ENCODE measurements around the gene COTL1. TPM values are rescaled to one million over a fixed set of nuclear protein-coding genes. Genes with fewer than 3 reads are reported as not detected.
"Not testable (repeated sequence)": the region's sequence is repeated elsewhere in the genome, so short reads cannot be mapped to it uniquely, and the experiment has no call there.

The COTL1 gene
- total and polyA plus RNA-seq, 9 of the 15 experiments (the other 6 are each of a cell fraction or from before 2014, with no cell fraction given), result 27.7 to 185 (median 72.5) TPM

- H2AFZ ChIP-seq (ENCODE audit: low read depth, low read length); ATAC-seq; DNase-seq (ENCODE audit: extremely low read depth in 1 of 4, low spot score in 3 of 4); BruUV-seq (replicated peaks); H3K9ac ChIP-seq (ENCODE audit: insufficient read depth in 1 of 2, low read depth in 2 of 2, low read length in 2 of 2); H4K20me1 ChIP-seq (replicated peaks; ENCODE audit: control insufficient read depth, insufficient read depth, low read length); H3K9me3 ChIP-seq (replicated peaks; ENCODE audit: control insufficient read depth, insufficient read depth, low read depth, low read length); in situ Hi-C loops (cut with MboI); H3K4me1 ChIP-seq (replicated peaks in 1 of 2; ENCODE audit: control insufficient read depth in 2 of 2, insufficient read depth in 2 of 2, low read length in 2 of 2); FAIRE-seq; H3K27ac ChIP-seq (ENCODE audit: extremely low read depth, low read depth, low read length); H3K79me2 ChIP-seq (ENCODE audit: control insufficient read depth, insufficient read depth, low read length); H3K4me3 ChIP-seq; H3K4me2 ChIP-seq (ENCODE audit: insufficient read depth, low read length); H3K36me3 ChIP-seq (ENCODE audit: control insufficient read depth, insufficient read depth, low read length); CTCF ChIA-PET (ENCODE audit: low intra/inter-chr PET ratio); H3K9me1 ChIP-seq (ENCODE audit: control insufficient read depth, insufficient read depth, low read length): not testable (repeated sequence)
- WGBS (ENCODE audit: insufficient coverage, low coverage, missing lambda C conversion rate), result 12% methylated on average over 5 of the region's 5 CpGs
- intact Hi-C loops (cut with micrococcal nuclease), result loop anchor here (5.0 kb wide), 1 partner anchor 58 kb away; the partner anchor contains the start of gene COTL1
- POLR2A ChIA-PET, result interaction anchor here (0.7 kb wide), 1 partner anchor 11 kb away, joined by 3 read pairs; no protein-coding TSS in a partner anchor
- peak; percentile 64 for TF ChIP-seq ZNF121 (CRISPR knock-in tag; conservative IDR thresholded peaks at IDR 0.05)
- peaks cover 23 to 35% of the 10 kb centered on the region in 2 experiments for H3K27me3 ChIP-seq (ENCODE audit: control insufficient read depth in 2 of 2, insufficient read depth in 2 of 2, low read length in 2 of 2)
Observed at GRCh38 chr16:84558850-84559249, 59.0 kb downstream of the COTL1 start.

GRCh38 chr16:84557504-84557903 lies 60.4 kb downstream of the COTL1 start:
- Histone ChIP-seq H2AFZ (ENCODE audit: low read depth, low read length) (no peak overlapping the region), H3K27ac (ENCODE audit: extremely low read depth, low read depth, low read length) (no peak overlapping the region), H3K9me3 (replicated peaks; ENCODE audit: control insufficient read depth, insufficient read depth, low read depth, low read length) (no peaks in the 10 kb centered on the region), H3K9me1 (ENCODE audit: control insufficient read depth, insufficient read depth, low read length) (no peaks in the 10 kb centered on the region), H3K4me3 (no peak overlapping the region), H3K9ac (ENCODE audit: insufficient read depth in 1 of 2, low read depth in 2 of 2, low read length in 2 of 2) (no peak overlapping the region), H3K27me3 (ENCODE audit: control insufficient read depth in 2 of 2, insufficient read depth in 2 of 2, low read length in 2 of 2) (peaks cover 26 to 41% of the 10 kb centered on the region in 2 experiments), H3K79me2 (ENCODE audit: control insufficient read depth, insufficient read depth, low read length) (no peaks in the 10 kb centered on the region), H3K4me1 (replicated peaks in 1 of 2; ENCODE audit: control insufficient read depth in 2 of 2, insufficient read depth in 2 of 2, low read length in 2 of 2) (peaks cover 0 to 4% of the 10 kb centered on the region in 2 experiments; a peak in 3 of 5 replicates), H4K20me1 (replicated peaks; ENCODE audit: control insufficient read depth, insufficient read depth, low read length) (no peaks in the 10 kb centered on the region), H3K36me3 (ENCODE audit: control insufficient read depth, insufficient read depth, low read length) (no peaks in the 10 kb centered on the region), H3K4me2 (ENCODE audit: insufficient read depth, low read length) (no peak overlapping the region)
- CTCF ChIA-PET (ENCODE audit: low intra/inter-chr PET ratio), result no interaction called here
- in situ Hi-C loops (cut with MboI), result no loop called here
- DNase-seq (ENCODE audit: extremely low read depth in 1 of 4, low spot score in 3 of 4) (no peak), FAIRE-seq (no peak), ATAC-seq (no peak)
- BruUV-seq (replicated peaks), result no TSS peak
- intact Hi-C loops (cut with micrococcal nuclease), result loop anchor here (5.0 kb wide), 1 partner anchor 60 kb away; the partner anchor contains the start of gene COTL1
- 3% methylated on average over 6 of the region's 6 CpGs for WGBS (ENCODE audit: insufficient coverage, low coverage, missing lambda C conversion rate)
- POLR2A ChIA-PET, result interaction anchor here (0.7 to 1.2 kb wide), 2 partner anchors 38 to 89 kb away, joined by 3 read pairs; no protein-coding TSS in a partner anchor
- TF ChIP-seq NFIX (CRISPR knock-in tag; IDR thresholded peaks at IDR 0.05; ENCODE audit: low read depth) (no peak), STAG1 (CRISPR knock-in tag; IDR thresholded peaks at IDR 0.05; ENCODE audit: borderline replicate concordance) (no peak), ZBTB5 (IDR thresholded peaks at IDR 0.05) (no peak), ZFPM2 (CRISPR knock-in tag; IDR thresholded peaks at IDR 0.05) (no peak), CREB1 (IDR thresholded peaks at IDR 0.05) (no peak), CREB1 (CRISPR knock-in tag; IDR thresholded peaks at IDR 0.05) (no peak), PRDM10 (IDR thresholded peaks at IDR 0.05; ENCODE audit: partially characterized antibody) (no peak)
- TF ChIP-seq, protein P1, sequence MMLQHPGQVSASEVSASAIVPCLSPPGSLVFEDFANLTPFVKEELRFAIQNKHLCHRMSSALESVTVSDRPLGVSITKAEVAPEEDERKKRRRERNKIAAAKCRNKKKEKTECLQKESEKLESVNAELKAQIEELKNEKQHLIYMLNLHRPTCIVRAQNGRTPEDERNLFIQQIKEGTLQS (IDR thresholded peaks at IDR 0.05), result no peak
- TF ChIP-seq, protein P1 (CRISPR knock-in tag; conservative IDR thresholded peaks at IDR 0.05), result no peak

All from K562 (cell line).